Hematopoietic multipotent progenitor cell treated with erythropoietin and hydrocortisone succinate and interleukin-3 and kit ligand, for 6 days (in vitro differentiated cells): ENCODE results near the gene AP3B1.
"Not testable (repeated sequence)": the region's sequence is repeated elsewhere in the genome, so short reads cannot be mapped to it uniquely, and the experiment has no call there.

Experiments used
- DNase-seq: peaks from one replicate; pipeline ENCODE4 v3.0.0-alpha.2; 2015

Gene AP3B1

GRCh38 chr5:78062645-78063044, 231.9 kb downstream of the AP3B1 start:
- DNase-seq, result no peak

DNA sequence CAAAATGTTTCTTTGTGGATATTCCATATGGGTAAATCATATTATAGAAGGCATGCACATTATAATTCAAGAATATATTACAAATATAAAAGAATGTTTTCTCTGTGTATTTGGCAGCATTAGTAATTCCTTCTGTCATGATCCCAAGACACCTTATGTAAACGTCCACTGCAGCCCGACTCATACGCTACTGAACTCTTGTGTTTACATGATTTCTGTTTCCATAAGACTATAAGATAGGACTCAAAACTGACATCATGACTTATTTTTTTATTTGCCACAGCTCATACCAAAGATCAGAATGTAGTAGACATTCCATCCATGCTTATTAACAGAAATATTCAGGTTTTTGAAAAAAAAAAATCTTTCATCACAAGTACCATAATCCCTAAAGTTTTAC, 234.1 kb downstream of the AP3B1 start:
- no peak for DNase-seq

DNA sequence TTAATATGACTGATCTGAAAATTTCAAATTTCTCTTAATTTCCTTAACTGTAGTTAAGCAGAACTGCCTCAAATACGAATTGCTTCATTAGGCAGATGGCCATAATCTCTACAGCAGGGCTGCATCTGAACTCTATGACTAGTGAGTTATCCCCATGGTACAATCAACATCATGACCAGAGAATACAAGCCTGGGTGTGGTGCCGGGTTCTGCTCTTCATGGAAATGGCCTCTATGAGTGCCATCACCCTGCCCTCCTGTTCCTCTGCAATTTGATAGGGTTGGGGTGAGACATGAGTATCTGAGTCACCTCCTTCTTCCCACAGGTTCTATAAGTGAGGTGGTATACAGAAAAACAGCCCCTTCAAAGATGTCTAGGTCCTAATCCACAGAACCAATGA, 235.9 kb downstream of the AP3B1 start:
- DNase-seq, result no peak

GRCh38 chr5:78056901-78057514, 237.5 kb downstream of the AP3B1 start:
- DNase-seq, result no peak

GRCh38 chr5:78056053-78056452, 238.4 kb downstream of the AP3B1 start:
- no peak for DNase-seq

DNA sequence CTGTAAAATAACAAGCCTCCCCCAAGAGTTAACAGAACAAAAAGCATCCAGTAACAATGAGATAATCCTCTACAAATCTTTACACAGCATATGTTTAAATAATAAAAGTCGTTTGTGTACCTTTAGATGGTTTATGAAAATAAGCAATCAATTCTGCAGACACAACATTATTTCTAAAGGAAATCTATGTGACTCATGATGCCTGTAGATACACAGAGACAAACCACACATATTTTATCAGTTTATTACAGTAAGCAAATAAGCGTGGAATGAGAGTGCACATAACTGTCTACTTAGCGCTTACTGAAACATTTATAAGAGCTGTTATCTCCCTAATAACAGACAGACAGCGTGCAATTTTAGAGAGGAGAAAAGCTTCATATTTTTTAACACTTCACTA, 243.6 kb downstream of the AP3B1 start:
- peak; percentile 87 for DNase-seq

- DNase-seq, result not testable (repeated sequence)
These were observed 247.7 kb downstream of the AP3B1 start for GRCh38 chr5:78046823-78047222.

- no peak for DNase-seq
These were observed 248.5 kb downstream of the AP3B1 start for GRCh38 chr5:78046006-78046405.

- DNase-seq, result no peak
These were observed 252.7 kb downstream of the AP3B1 start for GRCh38 chr5:78041805-78042204.

- no peak for DNase-seq
These were observed 269.0 kb downstream of the AP3B1 start for GRCh38 chr5:78025540-78025939.

- no peak for DNase-seq
These were observed 274.8 kb downstream of the AP3B1 start for GRCh38 chr5:78019744-78020143.

DNA sequence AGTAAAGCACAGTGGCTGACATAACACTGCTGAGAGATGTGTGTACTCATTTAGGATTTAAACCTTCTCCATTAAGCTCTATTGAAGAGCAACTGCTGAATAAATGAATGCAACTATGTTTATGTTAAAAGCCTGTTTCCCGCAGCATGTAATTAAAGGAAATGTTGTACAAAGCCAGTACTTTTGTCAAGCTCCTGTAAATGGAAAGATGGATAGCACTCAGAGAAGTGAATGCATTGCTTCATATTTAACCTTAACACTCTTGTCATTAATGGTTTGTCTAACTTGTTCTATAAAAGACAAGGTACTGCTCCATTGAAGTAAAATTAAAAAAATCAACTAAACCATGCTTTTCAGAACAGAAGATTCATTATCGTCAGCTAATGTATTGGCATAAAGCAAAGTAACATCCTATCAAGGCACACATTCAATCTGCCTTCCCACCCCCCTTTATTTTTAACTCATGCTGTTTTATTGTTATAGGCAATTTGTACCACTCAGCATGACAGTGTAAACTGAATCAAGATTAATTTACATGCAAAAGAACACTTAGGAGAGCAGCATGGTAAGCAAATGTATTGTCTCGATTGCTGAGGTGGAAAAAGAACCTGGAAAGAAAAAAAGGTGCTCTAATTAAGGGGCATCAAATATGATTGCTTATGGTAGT, 277.5 kb downstream of the AP3B1 start:
- DNase-seq, result no peak

GRCh38 chr5:78009937-78010527, 284.5 kb downstream of the AP3B1 start:
- DNase-seq, result no peak

DNA sequence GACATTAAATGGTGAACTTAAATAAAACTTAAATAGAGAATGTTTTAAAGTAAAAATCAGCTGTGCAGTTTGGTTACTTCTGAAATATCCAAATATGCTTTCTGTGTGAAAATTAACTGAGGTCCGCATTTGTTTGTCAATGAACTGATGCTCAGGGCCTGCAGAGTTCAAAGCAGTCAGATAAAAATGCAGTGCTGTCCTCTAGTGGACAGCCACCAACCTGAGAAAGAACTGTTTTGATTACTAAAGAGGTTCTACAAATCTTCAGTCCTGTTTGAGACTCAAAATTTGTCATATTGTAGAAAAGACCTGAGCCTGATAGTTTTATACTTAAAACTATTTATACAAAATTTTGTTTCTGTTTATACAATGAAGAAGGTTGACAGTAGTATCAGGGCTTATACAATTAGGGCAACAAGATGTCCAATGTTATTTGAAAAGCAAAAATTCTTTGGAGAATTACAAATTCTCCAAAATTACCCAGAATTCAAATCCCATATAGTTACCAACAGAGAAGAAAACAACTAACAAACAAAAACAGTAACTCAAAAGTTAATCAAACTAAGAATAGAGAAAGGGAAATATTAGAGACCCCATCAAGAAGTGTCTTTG, 286.0 kb downstream of the AP3B1 start:
- peak; percentile 66 for DNase-seq

DNA sequence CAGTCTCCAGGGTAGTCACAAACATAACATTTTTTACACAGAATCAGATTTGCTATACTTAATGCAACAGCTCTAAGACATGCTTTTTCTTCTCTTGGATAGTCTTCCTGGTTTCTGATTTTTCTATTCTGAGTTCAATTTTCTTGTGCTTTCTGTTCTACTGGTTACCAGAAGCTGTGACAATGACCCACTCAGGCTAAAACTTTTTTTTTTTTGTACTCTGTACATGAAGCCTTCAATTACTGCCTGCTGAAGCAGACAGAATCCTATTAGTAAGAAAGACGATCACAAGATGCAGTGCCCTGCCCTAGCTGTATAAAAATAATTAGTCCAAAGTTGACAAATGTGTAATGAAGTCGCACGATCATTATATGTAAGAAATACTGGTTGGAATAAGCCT, 287.3 kb downstream of the AP3B1 start:
- no peak for DNase-seq

DNA sequence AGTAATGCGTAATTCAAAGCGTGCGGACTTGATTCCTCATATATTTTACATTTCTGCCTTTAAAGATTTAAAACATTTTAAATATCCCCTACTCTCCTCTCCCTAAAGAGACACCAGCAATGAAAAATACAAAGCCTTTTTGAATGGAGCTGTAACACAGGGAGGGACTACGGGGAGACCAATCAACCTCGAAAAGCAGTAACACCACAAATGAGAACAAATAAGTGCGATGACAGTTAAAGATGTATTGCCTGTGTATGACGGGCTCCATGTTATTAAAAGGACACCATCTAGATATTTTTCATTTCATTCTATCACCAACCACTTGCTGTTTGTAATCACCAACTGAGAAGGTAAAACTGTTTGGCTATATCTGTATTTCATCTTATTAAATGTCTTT, 288.0 kb downstream of the AP3B1 start:
- no peak for DNase-seq

- DNase-seq, result no peak
These were observed 289.3 kb downstream of the AP3B1 start for GRCh38 chr5:78005021-78005785.

- no peak for DNase-seq
These were observed 289.9 kb downstream of the AP3B1 start for GRCh38 chr5:78004559-78004958.

- DNase-seq, result no peak
These were observed 290.6 kb downstream of the AP3B1 start for GRCh38 chr5:78003919-78004318.

DNA sequence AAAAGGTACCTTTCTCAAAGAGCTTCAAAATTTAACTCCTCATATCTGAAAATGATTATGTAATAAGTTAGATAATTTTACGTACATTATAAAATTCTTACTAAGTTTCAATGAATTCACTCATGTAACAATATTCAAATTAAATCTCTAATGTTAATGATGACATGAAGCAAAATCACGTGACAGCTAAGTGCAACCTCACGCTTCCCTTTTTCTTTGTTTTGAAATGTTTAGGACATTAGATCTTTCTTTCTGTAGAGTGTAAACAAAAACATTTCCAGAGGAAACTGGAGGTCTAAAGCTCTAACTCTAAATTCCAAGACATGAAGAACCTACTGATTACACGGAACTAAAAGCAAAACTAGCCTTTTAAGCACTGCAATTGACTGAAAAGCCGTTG, 291.0 kb downstream of the AP3B1 start:
- DNase-seq, result no peak

GRCh38 chr5:78002690-78003089, 291.8 kb downstream of the AP3B1 start:
- no peak for DNase-seq

GRCh38 chr5:78001197-78001596, 293.3 kb downstream of the AP3B1 start:
- DNase-seq, result no peak

DNA sequence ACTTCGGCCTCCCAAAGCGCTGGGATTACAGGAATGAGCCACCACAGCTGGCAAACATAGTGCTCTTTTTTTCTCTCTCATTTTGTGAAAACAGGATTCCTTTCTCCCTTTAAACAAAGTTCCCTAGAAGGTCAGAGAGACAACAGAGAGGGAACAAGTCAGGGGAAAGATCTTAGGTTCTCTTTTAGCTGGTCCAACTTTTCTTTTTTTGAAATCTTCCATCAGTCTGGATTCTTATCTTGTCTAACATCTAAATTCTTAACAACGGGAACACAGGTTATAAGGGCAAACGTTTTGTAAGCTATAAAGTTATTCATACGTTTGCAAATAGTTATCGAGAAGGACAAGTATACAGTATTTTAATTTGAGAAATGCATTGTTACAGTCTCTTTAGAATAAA, 294.3 kb downstream of the AP3B1 start:
- no peak for DNase-seq
